Panc1 (cell line): ENCODE measurements around the gene IGSF3. TPM values are rescaled to one million over a fixed set of nuclear protein-coding genes. Genes with fewer than 3 reads are reported as not detected.

ENCODE experiments used
- ATAC-seq: fragments of 200-7000 bp; cut with Tn5 transposase; 2 replicates; pipeline ENCODE4 v1.9.1; 2020; ENCODE audit warnings: mild to moderate bottlenecking, moderate library complexity
- BruUV-seq: library from RNA; stranded (reverse); fragments of 400-500 nt; replicated peaks from 2 replicates; lab custom pipeline; 2021; lab: Mats Ljungman, UMichigan
- CTCF ChIA-PET: fragments of 300-600 bp; sonication (Branson Sonifier 250); formaldehyde crosslinking; loops from one replicate; lab custom pipeline; 2022; ENCODE audit warnings: antibody characterized with exemption; lab: Charles Lee
- POLR2A ChIA-PET: fragments of 300-600 bp; sonication (Branson Sonifier 250); formaldehyde crosslinking; loops from one replicate; lab custom pipeline; 2022; ENCODE audit warnings: antibody characterized with exemption; lab: Charles Lee
- DNase-seq: peaks from one replicate; pipeline ENCODE4 v3.0.0-alpha.2; 2010; ENCODE audit warnings: low read depth, low spot score
- H3K27ac ChIP-seq: 2 replicates; pipeline ENCODE4 v1.5.1; 2011; ENCODE audit warnings: mild to moderate bottlenecking, low read length, inconsistent platforms
- H3K27me3 ChIP-seq: fragments of 200-500 bp; sonication (Bioruptor generic); 2 replicates; pipeline ENCODE4 v1.6.0; 2014; ENCODE audit warnings: low read length, inconsistent platforms; ENCODE audit not compliant: control insufficient read depth, insufficient read depth
- H3K36me3 ChIP-seq: fragments of 200-500 bp; sonication (Bioruptor generic); 2 replicates; pipeline ENCODE4 v1.5.1; 2014; ENCODE audit warnings: inconsistent platforms, mild to moderate bottlenecking, low read length, moderate library complexity; ENCODE audit not compliant: control insufficient read depth, insufficient read depth
- H3K4me1 ChIP-seq: 2 replicates; pipeline ENCODE4 v1.5.1; 2011; ENCODE audit warnings: inconsistent platforms, mild to moderate bottlenecking, low read length, moderate library complexity; ENCODE audit not compliant: control insufficient read depth, insufficient read depth
- H3K4me3 ChIP-seq, 2 experiments: 2 replicates each; pipeline ENCODE4 v1.5.1; 2011 to 2012; ENCODE audit warnings: low read depth in 2 of 2, low read length in 2 of 2, mild to moderate bottlenecking in 2 of 2, inconsistent platforms in 1 of 2, moderate library complexity in 1 of 2
- H3K9me3 ChIP-seq: fragments of 200-500 bp; sonication (Bioruptor generic); 2 replicates; pipeline ENCODE4 v1.5.1; 2014; ENCODE audit warnings: low read depth, mild to moderate bottlenecking, inconsistent platforms, low read length, moderate library complexity; ENCODE audit not compliant: control insufficient read depth, insufficient read depth
- CTCF ChIP-seq: fragments of 450-650 bp; IDR thresholded peaks from 2 replicates; pipeline ENCODE4 v1.5.1; 2017; ENCODE audit warnings: mild to moderate bottlenecking
- POLR2AphosphoS5 ChIP-seq: IDR thresholded peaks from 2 replicates; pipeline ENCODE4 v1.6.1; 2012; ENCODE audit warnings: mild to moderate bottlenecking, low read depth, low read length, moderate library complexity
- REST ChIP-seq, 2 experiments: IDR thresholded peaks; 2 replicates each; pipeline ENCODE4 v1.6.1; 2011 to 2012; ENCODE audit warnings: low read depth in 2 of 2, control low read depth in 1 of 2, low read length in 1 of 2, mild to moderate bottlenecking in 1 of 2, moderate library complexity in 1 of 2; ENCODE audit not compliant: insufficient read depth in 1 of 2
- SIN3A ChIP-seq: IDR thresholded peaks from 2 replicates; pipeline ENCODE4 v1.6.1; 2012; ENCODE audit warnings: low read depth, mild to moderate bottlenecking, low read length, moderate library complexity, borderline replicate concordance; ENCODE audit not compliant: insufficient read depth
- TCF7L2 ChIP-seq: IDR thresholded peaks from 2 replicates; pipeline ENCODE4 v1.6.1; 2011; ENCODE audit warnings: mild to moderate bottlenecking, low read depth, low read length, inconsistent platforms
- in situ Hi-C: cut with HindIII; loops from 2 replicates; pipeline ENCODE4 v1.10.0; 2016; ENCODE audit warnings: low sequenced_read_pairs, low pct_unique_long_range_greater_than_20kb
- intact Hi-C: fragments of 100-400 bp; cut with micrococcal nuclease; formaldehyde crosslinking; loops from one replicate; pipeline ENCODE4 v1.10.0; 2022; ENCODE audit not compliant: unreplicated experiment
- total RNA-seq: library from RNA; stranded (reverse); gene quantifications from one replicate; pipeline ENCODE4 v1.2.1, GENCODE V29; 2021; ENCODE audit not compliant: unreplicated experiment

IGSF3 gene
- total RNA-seq, 1 experiment from 2014 or later = 9.3 TPM

GRCh38 chr1:116676291-116676690, 8.8 kb upstream of the IGSF3 start:
- ATAC-seq = no peak
- Histone ChIP-seq H3K9me3 (no peaks in the 10 kb centered on the region), H3K4me3 (no peak overlapping the region), H3K27me3 (no peaks in the 10 kb centered on the region), H3K36me3 (no peaks in the 10 kb centered on the region), H3K4me1 (no peaks in the 10 kb centered on the region), H3K27ac (no peak overlapping the region)
- no peak for DNase-seq
- TF ChIP-seq CTCF (no peak), SIN3A (no peak), TCF7L2 (no peak), REST (IDR thresholded peaks at IDR 0.05; ENCODE audit: insufficient read depth in 1 of 2, low read depth in 2 of 2, low read length in 1 of 2) (no peak), POLR2AphosphoS5 (no peak)
- intact Hi-C loops (no loop called here), in situ Hi-C loops (no loop called here)
- no TSS peak for BruUV-seq
- CTCF ChIA-PET = no interaction called here
- POLR2A ChIA-PET = no interaction called here

- no peaks in the 10 kb centered on the region for H3K36me3 ChIP-seq
- no peak for TF ChIP-seq SIN3A
- TF ChIP-seq TCF7L2 = no peak
- TF ChIP-seq REST (IDR thresholded peaks at IDR 0.05; ENCODE audit: insufficient read depth in 1 of 2, low read depth in 2 of 2, low read length in 1 of 2) = no peak
- TF ChIP-seq CTCF = no peak
- TF ChIP-seq POLR2AphosphoS5 = no peak
- no TSS peak for BruUV-seq
- no peak overlapping the region for H3K4me3 ChIP-seq
- H3K27me3 ChIP-seq = no peaks in the 10 kb centered on the region
- CTCF ChIA-PET = no interaction called here
- intact Hi-C loops = no loop called here
- DNase-seq (no peak), ATAC-seq (no peak)
- no peak overlapping the region for H3K27ac ChIP-seq
- in situ Hi-C loops = no loop called here
- H3K4me1 ChIP-seq = no peaks in the 10 kb centered on the region
- POLR2A ChIA-PET = no interaction called here
- H3K9me3 ChIP-seq = no peaks in the 10 kb centered on the region
Observed at GRCh38 chr1:116674751-116675150, 7.2 kb upstream of the IGSF3 start.
